A549 treated with CpdA at 1 μM for 4 hours (cell line): ENCODE measurements around the gene STARD5. TPM values are rescaled to one million over a fixed set of nuclear protein-coding genes. Genes with fewer than 3 reads are reported as not detected.

Source experiments
- total RNA-seq: library from RNA; stranded (reverse); fragments of 200-300 nt; extraction: Qiagen RNA extraction; gene quantifications from 5 replicates; pipeline ENCODE4 v1.2.3, GENCODE V29; 2022; ENCODE audit warnings: low read depth

Gene STARD5, protein sequence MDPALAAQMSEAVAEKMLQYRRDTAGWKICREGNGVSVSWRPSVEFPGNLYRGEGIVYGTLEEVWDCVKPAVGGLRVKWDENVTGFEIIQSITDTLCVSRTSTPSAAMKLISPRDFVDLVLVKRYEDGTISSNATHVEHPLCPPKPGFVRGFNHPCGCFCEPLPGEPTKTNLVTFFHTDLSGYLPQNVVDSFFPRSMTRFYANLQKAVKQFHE
- 2.0 to 2.5 TPM (median 2.2 TPM) in 5 replicates for total RNA-seq

DNA sequence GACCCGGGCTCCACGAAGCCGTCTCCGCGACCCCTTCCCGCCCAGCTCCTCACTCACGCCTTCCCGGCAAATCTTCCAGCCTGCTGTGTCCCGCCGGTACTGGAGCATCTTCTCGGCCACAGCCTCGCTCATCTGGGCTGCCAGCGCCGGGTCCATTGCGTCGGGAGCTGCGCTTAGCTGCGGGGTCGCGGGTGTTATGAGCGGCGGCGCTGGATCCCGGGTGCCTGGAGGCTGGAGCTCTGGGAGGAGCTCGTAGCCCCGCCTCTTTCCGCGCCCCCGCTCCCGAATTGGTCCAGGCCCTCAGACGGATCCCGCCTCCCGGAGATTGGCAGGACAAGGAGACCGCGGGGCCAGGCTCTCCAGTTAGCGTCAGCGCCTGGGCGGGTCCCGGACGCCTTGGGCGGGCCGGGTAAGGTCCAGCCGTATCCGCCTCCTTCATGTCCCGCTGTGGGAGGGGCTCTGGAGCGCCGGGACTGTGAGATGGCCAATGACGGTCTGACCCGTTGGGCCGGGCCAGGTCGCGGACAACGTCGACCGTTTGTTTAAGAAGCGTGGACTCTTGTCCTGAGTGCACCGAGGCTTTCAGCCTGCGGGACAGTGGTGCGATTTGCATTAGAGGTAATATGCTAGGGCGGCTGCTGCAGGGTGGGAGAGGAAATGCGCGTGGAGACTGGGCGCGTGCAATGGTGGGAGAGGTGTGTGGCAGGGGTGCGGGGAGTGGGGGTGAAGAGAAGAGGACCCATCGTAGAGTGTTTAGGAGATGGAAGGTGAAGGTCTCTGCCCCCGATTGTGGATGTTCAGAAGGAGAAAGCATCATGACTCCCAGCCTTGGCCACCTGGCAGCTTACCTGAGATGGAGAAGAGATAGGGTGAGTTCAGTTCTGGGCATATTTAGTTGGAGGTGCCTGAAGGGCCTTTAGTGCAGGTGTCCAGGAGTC, at the start of gene STARD5:
TSS of gene STARD5 (minus strand) at position 198 of the 938 bp plus-strand sequence. CDS start at position 156, 42 bp downstream.

Other genes starting within 250 kb of the STARD5 start
- 0.03 TPM in 1 of 5 replicates, not detected in the others for gene CFAP161, start 189.9 kb downstream of the STARD5 start, total RNA-seq
- 0.07 TPM in 1 of 5 replicates, not detected in the others for gene IL16, start 127.3 kb downstream of the STARD5 start, total RNA-seq
- gene TMC3, start 50.1 kb upstream of the STARD5 start, total RNA-seq = not detected in 5 replicates